ENCODE results near the gene TM4SF20. TPM values are rescaled to one million over a fixed set of nuclear protein-coding genes. Genes with fewer than 3 reads are reported as not detected.

Gene TM4SF20
- total and polyA plus RNA-seq, 4 donors: not detected

- TF ChIP-seq CTCF (IDR thresholded peaks at IDR 0.05; ENCODE audit: low read depth, low read length, missing input control) (no peak), TAF1 (conservative IDR thresholded peaks at IDR 0.05) (no peak), FOXA2 (IDR thresholded peaks at IDR 0.05) (no peak), ATF3 (IDR thresholded peaks at IDR 0.05) (no peak)
Observed at GRCh38 chr2:227312579-227312978, 66.5 kb downstream of the TM4SF20 start (continued).

Other genes starting within 250 kb of the TM4SF20 start
- gene COL4A4, start 215.1 kb downstream of the TM4SF20 start, total RNA-seq: 1 to 10 TPM in 1 of 2 donors, under 1 TPM in 1; 0.14 to 3.8 TPM
- under 1 TPM; 0.80 to 0.85 TPM for gene COL4A4, start 215.1 kb downstream of the TM4SF20 start, polyA plus RNA-seq
- 1 to 10 TPM in 1 of 2 donors, under 1 TPM in 1; 0.05 to 2.3 TPM for gene COL4A3, start 214.7 kb downstream of the TM4SF20 start, total RNA-seq
- under 1 TPM; 0.24 to 0.46 TPM for gene COL4A3, start 214.7 kb downstream of the TM4SF20 start, polyA plus RNA-seq
- gene MFF, start 54.1 kb downstream of the TM4SF20 start, total RNA-seq: 10 to 100 TPM; 31.7 to 34.6 TPM
- 10 to 100 TPM; 28.9 to 40.8 TPM for gene MFF, start 54.1 kb downstream of the TM4SF20 start, polyA plus RNA-seq
- not detected for gene SCYGR1, start 8.6 kb upstream of the TM4SF20 start, total RNA-seq
- not detected for gene SCYGR1, start 8.6 kb upstream of the TM4SF20 start, polyA plus RNA-seq
- gene AGFG1, start 92.8 kb upstream of the TM4SF20 start, total RNA-seq: 10 to 100 TPM; 23.0 to 49.7 TPM
- gene AGFG1, start 92.8 kb upstream of the TM4SF20 start, polyA plus RNA-seq: 10 to 100 TPM in 1 of 2 donors, 1 to 10 TPM in 1; 8.5 to 24.3 TPM
- gene SCYGR2, start 219.6 kb upstream of the TM4SF20 start, total RNA-seq: not detected
- gene SCYGR2, start 219.6 kb upstream of the TM4SF20 start, polyA plus RNA-seq: not detected
- gene SCYGR3, start 235.5 kb upstream of the TM4SF20 start, total RNA-seq: not detected
- not detected for gene SCYGR3, start 235.5 kb upstream of the TM4SF20 start, polyA plus RNA-seq
- not detected for gene SCYGR4, start 238.2 kb upstream of the TM4SF20 start, total RNA-seq
- gene SCYGR4, start 238.2 kb upstream of the TM4SF20 start, polyA plus RNA-seq: not detected